Measurements from ENCODE around the gene MTTP.

Gene MTTP

DNA sequence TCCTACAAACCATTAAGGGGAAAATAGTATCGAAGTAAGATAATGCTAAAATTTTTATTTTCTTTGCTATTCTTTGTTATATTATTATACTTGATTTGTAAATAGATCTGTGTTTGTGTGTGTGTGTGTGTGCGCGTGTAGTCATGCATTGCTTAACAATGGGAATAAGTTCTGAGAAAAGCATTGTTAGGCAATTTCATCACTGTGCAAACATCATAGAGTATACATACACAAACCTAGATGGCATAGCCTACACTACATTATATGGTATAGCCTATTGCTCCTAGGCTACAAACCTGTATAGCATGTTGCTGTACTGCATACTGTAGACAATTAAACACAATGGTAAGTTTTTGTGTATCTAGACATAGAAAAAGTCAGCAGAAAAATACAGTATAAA is 17.1 kb downstream of the MTTP start:
- no peak overlapping the region for H3K27ac ChIP-seq
- TF ChIP-seq, protein P1, sequence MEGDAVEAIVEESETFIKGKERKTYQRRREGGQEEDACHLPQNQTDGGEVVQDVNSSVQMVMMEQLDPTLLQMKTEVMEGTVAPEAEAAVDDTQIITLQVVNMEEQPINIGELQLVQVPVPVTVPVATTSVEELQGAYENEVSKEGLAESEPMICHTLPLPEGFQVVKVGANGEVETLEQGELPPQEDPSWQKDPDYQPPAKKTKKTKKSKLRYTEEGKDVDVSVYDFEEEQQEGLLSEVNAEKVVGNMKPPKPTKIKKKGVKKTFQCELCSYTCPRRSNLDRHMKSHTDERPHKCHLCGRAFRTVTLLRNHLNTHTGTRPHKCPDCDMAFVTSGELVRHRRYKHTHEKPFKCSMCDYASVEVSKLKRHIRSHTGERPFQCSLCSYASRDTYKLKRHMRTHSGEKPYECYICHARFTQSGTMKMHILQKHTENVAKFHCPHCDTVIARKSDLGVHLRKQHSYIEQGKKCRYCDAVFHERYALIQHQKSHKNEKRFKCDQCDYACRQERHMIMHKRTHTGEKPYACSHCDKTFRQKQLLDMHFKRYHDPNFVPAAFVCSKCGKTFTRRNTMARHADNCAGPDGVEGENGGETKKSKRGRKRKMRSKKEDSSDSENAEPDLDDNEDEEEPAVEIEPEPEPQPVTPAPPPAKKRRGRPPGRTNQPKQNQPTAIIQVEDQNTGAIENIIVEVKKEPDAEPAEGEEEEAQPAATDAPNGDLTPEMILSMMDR (conservative IDR thresholded peaks at IDR 0.05): no peak
- TF ChIP-seq ZFX (IDR thresholded peaks at IDR 0.05): no peak

DNA sequence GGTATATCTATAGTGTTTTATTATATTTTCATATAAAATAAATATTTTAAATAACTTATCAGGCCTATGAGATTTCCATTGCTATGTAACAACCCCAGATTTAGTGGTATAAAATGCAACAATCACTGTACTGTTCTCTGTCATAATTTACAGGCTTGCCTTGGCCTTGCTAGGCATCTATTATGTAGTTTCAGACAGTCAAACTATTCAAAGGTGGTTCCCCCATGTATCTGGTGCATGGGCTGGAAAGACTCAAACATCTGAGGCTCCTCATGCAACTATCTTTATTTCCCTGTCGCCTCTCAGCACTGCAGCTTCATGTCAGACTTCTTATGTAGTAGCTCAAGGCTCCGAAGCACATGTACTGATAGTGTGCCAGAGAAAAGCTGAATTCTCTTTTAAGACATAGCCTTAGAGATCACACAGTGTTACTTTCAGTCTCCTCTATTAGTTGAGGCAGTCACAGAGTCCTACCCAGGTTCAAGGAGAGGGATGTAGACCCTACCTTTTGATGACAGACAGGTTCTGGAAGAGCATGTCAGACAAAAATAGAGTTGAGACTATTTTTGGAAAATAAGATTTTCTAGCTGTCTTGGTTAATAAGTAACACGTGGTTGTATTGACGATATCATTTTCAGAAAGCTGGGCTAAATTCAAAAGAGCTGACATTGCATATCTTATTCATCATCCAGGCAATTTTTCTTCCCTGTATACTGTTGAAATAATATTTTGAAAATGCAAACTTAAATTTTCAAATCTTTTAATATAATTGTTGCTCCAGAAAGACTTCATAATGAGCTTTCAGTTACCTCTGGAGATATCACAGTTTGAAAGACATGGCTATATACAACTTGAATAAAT is 19.4 kb downstream of the MTTP start:
- no peak for TF ChIP-seq ZFX (IDR thresholded peaks at IDR 0.05)
- TF ChIP-seq, protein P1 (conservative IDR thresholded peaks at IDR 0.05): no peak
- no peak overlapping the region for H3K27ac ChIP-seq

DNA sequence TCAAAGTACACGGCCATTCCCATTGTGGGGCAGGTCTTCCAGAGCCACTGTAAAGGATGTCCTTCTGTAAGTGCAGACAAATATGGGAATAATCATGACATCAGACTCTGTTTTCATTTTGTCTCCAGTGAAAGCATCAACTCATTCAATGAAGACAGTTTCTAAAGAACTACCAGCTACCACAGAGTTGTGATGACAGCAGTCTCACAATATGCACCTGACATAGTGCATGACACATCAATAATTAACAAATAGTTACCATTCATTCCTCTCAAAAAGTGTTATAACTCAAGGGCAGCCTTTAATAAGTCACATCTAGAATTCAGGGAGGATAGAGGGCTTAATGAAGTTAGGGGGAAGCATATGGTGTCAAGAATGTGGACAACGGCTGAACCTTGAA is 20.2 kb downstream of the MTTP start:
- H3K27ac ChIP-seq: no peak overlapping the region
- no peak for TF ChIP-seq ZFX (IDR thresholded peaks at IDR 0.05)
- TF ChIP-seq, protein P1 (conservative IDR thresholded peaks at IDR 0.05): no peak

DNA sequence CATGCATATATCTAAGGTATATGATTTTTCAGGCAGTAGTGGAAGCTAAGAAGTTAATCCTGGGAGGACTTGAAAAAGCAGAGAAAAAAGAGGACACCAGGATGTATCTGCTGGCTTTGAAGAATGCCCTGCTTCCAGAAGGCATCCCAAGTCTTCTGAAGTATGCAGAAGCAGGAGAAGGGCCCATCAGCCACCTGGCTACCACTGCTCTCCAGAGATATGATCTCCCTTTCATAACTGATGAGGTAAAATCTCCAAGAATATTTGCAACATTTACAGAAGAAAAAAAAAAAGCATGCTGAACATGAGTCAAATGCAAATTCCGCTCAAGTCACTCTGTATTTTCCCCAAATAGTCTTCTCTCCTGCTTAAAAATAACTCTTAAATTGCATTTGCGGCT is 32.1 kb downstream of the MTTP start:
- TF ChIP-seq, protein P1 (conservative IDR thresholded peaks at IDR 0.05): no peak
- TF ChIP-seq ZFX (IDR thresholded peaks at IDR 0.05): no peak
- H3K27ac ChIP-seq: no peak overlapping the region

DNA sequence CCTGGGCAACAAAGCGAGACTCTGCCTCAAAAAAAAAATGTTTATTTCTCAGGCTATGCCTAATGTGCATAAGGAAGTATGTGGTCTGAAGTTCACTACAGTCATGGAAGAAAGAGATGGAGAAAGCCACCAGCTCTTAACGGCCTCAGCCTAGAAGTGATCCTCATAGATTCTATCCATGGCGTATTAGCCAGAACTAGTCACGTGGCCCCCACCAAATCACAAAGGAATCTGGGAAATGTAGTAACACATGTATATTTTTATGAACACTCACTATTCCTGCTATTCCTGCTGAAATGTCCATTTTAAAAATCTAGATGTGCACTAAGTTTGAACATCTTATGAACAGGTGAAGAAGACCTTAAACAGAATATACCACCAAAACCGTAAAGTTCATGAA is 33.8 kb downstream of the MTTP start:
- no peak overlapping the region for H3K27ac ChIP-seq
- no peak for TF ChIP-seq ZFX (IDR thresholded peaks at IDR 0.05)
- TF ChIP-seq, protein P1 (conservative IDR thresholded peaks at IDR 0.05): no peak

DNA sequence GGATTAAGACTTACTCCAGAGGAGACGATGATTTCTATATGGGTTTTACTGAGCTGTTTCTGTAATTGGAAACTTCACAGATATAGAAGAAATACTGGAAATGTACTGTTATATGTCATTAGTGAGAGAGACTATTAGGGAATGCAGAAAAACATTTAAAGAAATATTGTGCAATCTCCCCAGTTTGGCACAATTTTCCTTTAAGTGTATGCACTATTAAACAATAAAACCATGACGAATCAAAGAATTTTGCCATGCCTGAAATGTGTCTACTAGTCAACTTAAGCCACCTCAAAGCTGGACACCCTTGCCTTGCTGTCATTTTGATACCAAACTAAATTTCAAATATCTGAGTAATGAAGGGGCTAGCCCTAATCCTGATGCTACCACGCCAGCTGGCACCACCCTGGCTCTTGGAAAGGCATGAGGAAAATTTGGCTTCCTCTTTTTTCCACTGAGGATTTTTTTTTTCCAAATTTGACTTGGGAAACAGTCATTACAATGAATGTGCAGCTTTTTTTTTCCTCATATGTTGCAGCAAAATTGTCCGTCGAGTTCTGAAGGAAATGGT is 36.1 kb downstream of the MTTP start:
- no peak for TF ChIP-seq ZFX (IDR thresholded peaks at IDR 0.05)
- TF ChIP-seq, protein P1 (conservative IDR thresholded peaks at IDR 0.05): no peak
- no peak overlapping the region for H3K27ac ChIP-seq

DNA sequence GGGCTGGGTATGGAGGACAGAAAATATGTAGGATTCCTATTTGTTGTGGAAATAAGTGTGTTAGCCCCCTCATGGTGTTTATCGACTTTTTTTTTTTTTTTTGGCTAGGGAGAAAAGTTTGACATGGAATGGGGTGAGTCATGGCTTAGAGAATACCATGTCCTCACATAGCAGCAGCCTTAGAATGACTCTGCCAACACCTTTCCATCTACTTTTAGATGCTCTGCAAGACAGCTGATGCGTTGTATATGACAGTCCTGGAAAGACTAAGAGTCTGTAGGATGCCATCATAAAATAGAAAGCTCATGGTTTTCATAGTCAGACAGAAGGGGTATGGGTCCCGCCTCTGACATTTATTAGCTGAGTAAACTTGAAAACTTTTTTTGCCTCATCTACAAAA is 37.7 kb downstream of the MTTP start:
- TF ChIP-seq, protein P1 (conservative IDR thresholded peaks at IDR 0.05): no peak
- no peak for TF ChIP-seq ZFX (IDR thresholded peaks at IDR 0.05)
- no peak overlapping the region for H3K27ac ChIP-seq
